SK-N-SH (cell line): ENCODE measurements around the gene FBN1. TPM values are rescaled to one million over a fixed set of nuclear protein-coding genes. Genes with fewer than 3 reads are reported as not detected.

Experiments used
- CTCF ChIA-PET: fragments of 300-600, 350-600 bp; formaldehyde crosslinking; extraction: SDS; loops from one replicate; lab custom pipeline; 2021; lab: Yijun Ruan, JAX
- POLR2A ChIA-PET: fragments of 350-600 bp; sonication (Branson Sonifier 250); formaldehyde crosslinking; extraction: SDS; loops from one replicate; lab custom pipeline; 2020; ENCODE audit warnings: antibody characterized with exemption, inconsistent platforms; lab: Yijun Ruan, JAX
- DNase-seq: peaks from one replicate; pipeline ENCODE4 v3.0.0; 2012
- H2AFZ ChIP-seq: fragments of 200-600 bp; sonication (generic); 2 replicates; pipeline ENCODE4 v1.8.1; 2016; ENCODE audit warnings: antibody characterized with exemption, mild to moderate bottlenecking, low read depth
- H3F3A ChIP-seq: fragments of 200-600 bp; sonication (generic); replicated peaks from 2 replicates; pipeline ENCODE3; 2016; ENCODE audit warnings: antibody characterized with exemption, mild to moderate bottlenecking; ENCODE audit not compliant: insufficient read depth
- H3K27ac ChIP-seq, 2 experiments: fragments of 200-500 bp in 1 of 2; fragments of 200-600 bp in 1 of 2; sonication (Bioruptor generic) in 1 of 2; sonication (generic), shearing (Covaris generic) in 1 of 2; 2 replicates each; pipeline versions ENCODE4 v1.5.1 to v1.6.1; 2014 to 2016; ENCODE audit warnings: low read depth in 2 of 2, inconsistent platforms in 1 of 2, low read length in 1 of 2, mild to moderate bottlenecking in 1 of 2, mixed read lengths in 1 of 2
- H3K27me3 ChIP-seq: fragments of 200-600 bp; sonication (generic), shearing (Covaris generic); 2 replicates; pipeline ENCODE4 v1.6.1; 2016; ENCODE audit warnings: mixed run types; ENCODE audit not compliant: insufficient read depth
- H3K36me3 ChIP-seq, 2 experiments: fragments of 200-500 bp in 1 of 2; fragments of 200-600 bp in 1 of 2; sonication (Bioruptor generic) in 1 of 2; sonication (generic) in 1 of 2; replicated peaks in 1 of 2; 2 replicates each; pipeline versions ENCODE3 to v1.5.1; 2014 to 2016; ENCODE audit warnings: low read length in 1 of 2, mild to moderate bottlenecking in 1 of 2; ENCODE audit not compliant: insufficient read depth in 2 of 2, control insufficient read depth in 1 of 2
- H3K4me1 ChIP-seq, 2 experiments: fragments of 200-500 bp in 1 of 2; fragments of 200-600 bp in 1 of 2; sonication (Bioruptor generic) in 1 of 2; sonication (generic), shearing (Covaris generic) in 1 of 2; 2 replicates each; pipeline versions ENCODE4 v1.5.1 to v1.6.1; 2014 to 2016; ENCODE audit warnings: low read depth in 1 of 2, low read length in 1 of 2, mixed run types in 1 of 2; ENCODE audit not compliant: insufficient read depth in 2 of 2, control insufficient read depth in 1 of 2
- H3K4me2 ChIP-seq: fragments of 200-600 bp; sonication (generic), shearing (Covaris generic); 2 replicates; pipeline ENCODE4 v1.6.1; 2017; ENCODE audit warnings: mixed run types
- H3K4me3 ChIP-seq, 2 experiments: fragments of 200-500 bp in 1 of 2; fragments of 200-600 bp in 1 of 2; sonication (Bioruptor generic) in 1 of 2; sonication (generic), shearing (Covaris generic) in 1 of 2; 2 replicates each; pipeline versions ENCODE4 v1.5.1 to v1.8.1; 2014 to 2016; ENCODE audit warnings: low read depth in 2 of 2, inconsistent platforms in 1 of 2, low read length in 1 of 2, mild to moderate bottlenecking in 1 of 2, mixed read lengths in 1 of 2, moderate library complexity in 1 of 2
- H3K79me2 ChIP-seq: fragments of 200-600 bp; sonication (generic); 2 replicates; pipeline ENCODE4 v1.8.1; 2017; ENCODE audit warnings: mild to moderate bottlenecking; ENCODE audit not compliant: insufficient read depth
- H3K9ac ChIP-seq: fragments of 200-600 bp; sonication (generic); 2 replicates; pipeline ENCODE4 v1.6.1; 2017; ENCODE audit warnings: mixed run types
- H3K9me2 ChIP-seq: fragments of 200-600 bp; sonication (generic); 2 replicates; pipeline ENCODE4 v1.6.1; 2017; ENCODE audit warnings: mixed run types
- H3K9me3 ChIP-seq: fragments of 200-600 bp; sonication (generic); 2 replicates; pipeline ENCODE4 v1.6.1; 2017; ENCODE audit warnings: mixed run types, mild to moderate bottlenecking, moderate library complexity
- H4K20me1 ChIP-seq: fragments of 200-600 bp; sonication (generic); 2 replicates; pipeline ENCODE4 v1.6.1; 2017; ENCODE audit warnings: mild to moderate bottlenecking, mixed run types; ENCODE audit not compliant: insufficient read depth
- CHD2 ChIP-seq: fragments of 150-350 bp; IDR thresholded peaks from 2 replicates; pipeline ENCODE4 v1.6.1; 2018; ENCODE audit warnings: low read length; ENCODE audit not compliant: partially characterized antibody
- EP300 ChIP-seq, 2 experiments: IDR thresholded peaks; 2 replicates each; pipeline versions ENCODE4 v1.4.0 to v1.6.1; 2012; ENCODE audit warnings: borderline replicate concordance in 1 of 2, low read depth in 1 of 2, low read length in 1 of 2
- FOXM1 ChIP-seq: IDR thresholded peaks from 2 replicates; pipeline ENCODE4 v1.4.0; 2012; ENCODE audit warnings: low read depth, mild to moderate bottlenecking
- GABPA ChIP-seq: IDR thresholded peaks from 2 replicates; pipeline ENCODE4 v1.4.0; 2012; ENCODE audit warnings: low read depth, mild to moderate bottlenecking
- GATA2 ChIP-seq: sonication (generic); formaldehyde crosslinking; IDR thresholded peaks from 2 replicates; pipeline ENCODE4 v1.5.0; 2020; ENCODE audit warnings: mild to moderate bottlenecking, missing genetic modification reagents
- MAX ChIP-seq: IDR thresholded peaks from 2 replicates; pipeline ENCODE4 v1.4.0; 2012; ENCODE audit warnings: low read depth
- MEF2A ChIP-seq: IDR thresholded peaks from 2 replicates; pipeline ENCODE4 v1.4.0; 2012; ENCODE audit warnings: low read depth, borderline replicate concordance
- MXI1 ChIP-seq: IDR thresholded peaks from 2 replicates; pipeline ENCODE4 v1.6.1; 2012; ENCODE audit warnings: mild to moderate bottlenecking, low read depth, low read length, improper control_type of control experiment
- NFIC ChIP-seq: IDR thresholded peaks from 2 replicates; pipeline ENCODE4 v1.4.0; 2012; ENCODE audit warnings: borderline replicate concordance
- PBX3 ChIP-seq: IDR thresholded peaks from 2 replicates; pipeline ENCODE4; 2012
- POLR2AphosphoS5 ChIP-seq: IDR thresholded peaks from 2 replicates; pipeline ENCODE4 v1.6.1; 2012; ENCODE audit warnings: low read depth, low read length
- RAD21 ChIP-seq: IDR thresholded peaks from 2 replicates; pipeline ENCODE4 v1.6.1; 2012; ENCODE audit warnings: mild to moderate bottlenecking, low read length
- RCOR1 ChIP-seq: fragments of 150-350 bp; IDR thresholded peaks from 2 replicates; pipeline ENCODE4 v1.6.1; 2017; ENCODE audit warnings: antibody characterized with exemption, low read length
- RFX5 ChIP-seq: IDR thresholded peaks from 2 replicates; pipeline ENCODE4 v1.6.1; 2012; ENCODE audit warnings: mild to moderate bottlenecking, improper control_type of control experiment, low read length
- RXRA ChIP-seq: IDR thresholded peaks from 2 replicates; pipeline ENCODE4 v1.4.0; 2012; ENCODE audit warnings: low read depth, mild to moderate bottlenecking, borderline replicate concordance
- SIN3A ChIP-seq: IDR thresholded peaks from 2 replicates; pipeline ENCODE4 v1.6.1; 2012; ENCODE audit warnings: low read depth, mild to moderate bottlenecking, low read length, moderate library complexity, borderline replicate concordance
- TAF1 ChIP-seq: IDR thresholded peaks from 2 replicates; pipeline ENCODE4 v1.6.1; 2012; ENCODE audit warnings: low read depth, mild to moderate bottlenecking, low read length, moderate library complexity, borderline replicate concordance
- TCF12 ChIP-seq: IDR thresholded peaks from 2 replicates; pipeline ENCODE4 v1.4.0; 2012
- TEAD4 ChIP-seq: IDR thresholded peaks from 2 replicates; pipeline ENCODE4 v1.4.0; 2012; ENCODE audit warnings: mild to moderate bottlenecking, borderline replicate concordance; ENCODE audit not compliant: insufficient read depth
- ZBTB33 ChIP-seq: IDR thresholded peaks from 2 replicates; pipeline ENCODE4 v1.4.0; 2012; ENCODE audit warnings: low read depth, borderline replicate concordance
- WGBS: methylation state at CpG from one replicate; pipeline ENCODE4 v1.1.6; 2017; ENCODE audit warnings: low lambda C conversion rate; 5-methylcytosine and 5-hydroxymethylcytosine counted together
- polyA plus RNA-seq, 3 experiments: library from polyadenylated mRNA; depleted of rRNA; stranded (reverse); fragments of >200 nt; gene quantifications; 2 replicates each; pipeline ENCODE4 v1.2.3, GENCODE V29; 2012

FBN1 gene
- polyA plus RNA-seq, 1 of the 3 experiments (the other 2 are of a cell fraction), result 248 TPM

GRCh38 chr15:48423342-48423741 is 222.2 kb downstream of the FBN1 start:
- Histone ChIP-seq H3K4me2 (no peak overlapping the region), H2AFZ (no peak overlapping the region), H3K4me1 (peaks cover 5 to 30% of the 10 kb centered on the region in 2 experiments), H3K9ac (no peak overlapping the region), H3K27ac (peak overlapping the region in 1 of 2 experiments; percentile 31; a peak in 2 of 4 replicates), H3K9me2 (no peaks in the 10 kb centered on the region), H3K9me3 (no peaks in the 10 kb centered on the region), H3F3A (peaks cover 60% of the 10 kb centered on the region), H3K4me3 (no peak overlapping the region), H3K79me2 (peaks cover 12% of the 10 kb centered on the region; the same call in 1 of the 2 replicates), H3K36me3 (peaks cover 83 to 94% of the 10 kb centered on the region in 2 experiments), H4K20me1 (no peaks in the 10 kb centered on the region), H3K27me3 (no peaks in the 10 kb centered on the region)
- ChIA-PET CTCF (interaction anchor here (1.3 kb wide), 1 partner anchor 16 kb away, joined by 3 read pairs; no protein-coding TSS in a partner anchor), POLR2A (no interaction called here)
- TF ChIP-seq NFIC (no peak), CHD2 (no peak), TAF1 (no peak), EP300 (IDR thresholded peaks at IDR 0.05; ENCODE audit: borderline replicate concordance in 1 of 2, low read depth in 1 of 2, low read length in 1 of 2) (no peak), PBX3 (no peak), FOXM1 (no peak), GABPA (no peak), RFX5 (no peak), GATA2 (no peak), SIN3A (no peak), RAD21 (no peak), MEF2A (no peak), TCF12 (no peak), MAX (no peak), TEAD4 (no peak), POLR2AphosphoS5 (no peak), ZBTB33 (no peak), RXRA (no peak), MXI1 (no peak), RCOR1 (no peak)
- DNase-seq, result no peak
- WGBS, result 99% methylated on average over 3 of the region's 3 CpGs
